Cardiac fibroblast (primary cell): ENCODE results near the gene LRRC4C.

Experiments
- DNase-seq, 2 donors: peaks; one replicate each; pipeline versions ENCODE4 v3.0.0 to v3.0.0-alpha.2; 2010; ENCODE audit warnings: low read depth in 2 of 2
- H3K4me3 ChIP-seq, 2 donors: replicated peaks in 1 of 2; 1 replicate in 1 of 2; 2 replicates in 1 of 2; pipeline ENCODE4 v1.5.1; 2011; ENCODE audit warnings: low read depth in 2 of 2, low read length in 2 of 2, mild to moderate bottlenecking in 2 of 2, moderate library complexity in 1 of 2
- CTCF ChIP-seq: IDR thresholded peaks from one replicate; pipeline ENCODE4 v1.5.1; 2011; ENCODE audit warnings: low read depth, mild to moderate bottlenecking, low read length, inconsistent platforms

Gene LRRC4C

GRCh38 chr11:40642284-40642683 is 817.2 kb downstream of the LRRC4C start:
- no peak for DNase-seq
- no peak overlapping the region for H3K4me3 ChIP-seq
- no peak for TF ChIP-seq CTCF

DNA sequence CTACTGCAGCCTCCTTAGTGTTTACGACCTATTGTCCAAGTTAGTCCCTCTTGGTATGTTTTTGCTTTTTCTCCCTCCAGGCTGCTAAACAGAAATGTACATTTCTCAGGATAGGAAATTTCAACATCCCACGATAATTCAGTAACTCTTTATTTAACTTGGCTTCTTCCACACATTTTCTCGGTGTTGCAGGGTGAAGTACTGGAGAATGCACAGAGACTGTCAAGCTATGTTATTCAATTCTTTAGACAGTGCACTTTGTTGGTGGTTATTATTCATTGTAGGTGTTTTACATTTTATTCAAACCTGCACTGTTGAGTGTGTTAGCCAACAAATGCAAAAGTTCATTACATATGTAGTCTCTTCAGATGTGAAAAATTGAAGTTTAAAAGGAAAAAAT is 839.8 kb downstream of the LRRC4C start:
- DNase-seq: no peak
- no peak overlapping the region for H3K4me3 ChIP-seq
- TF ChIP-seq CTCF: no peak

DNA sequence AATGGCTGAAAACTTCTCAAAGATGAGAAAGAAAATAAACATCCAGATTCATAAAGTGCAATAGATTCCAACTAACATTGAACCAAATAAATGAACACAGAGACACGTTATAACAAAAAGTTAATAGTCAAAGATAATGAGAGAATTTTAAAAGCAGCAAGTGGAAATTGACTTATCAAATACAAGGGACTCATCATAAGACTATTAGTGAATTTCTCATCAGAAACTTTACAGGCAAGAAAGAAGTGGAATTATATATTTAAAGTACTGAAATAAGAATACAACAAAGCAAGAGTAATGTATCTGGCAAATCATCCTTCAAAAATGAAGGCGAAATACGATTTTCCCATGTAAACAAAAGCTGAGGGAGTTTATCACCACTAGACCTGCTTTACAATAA is 852.7 kb downstream of the LRRC4C start:
- no peak for DNase-seq
- H3K4me3 ChIP-seq: no peak overlapping the region
- TF ChIP-seq CTCF: no peak

DNA sequence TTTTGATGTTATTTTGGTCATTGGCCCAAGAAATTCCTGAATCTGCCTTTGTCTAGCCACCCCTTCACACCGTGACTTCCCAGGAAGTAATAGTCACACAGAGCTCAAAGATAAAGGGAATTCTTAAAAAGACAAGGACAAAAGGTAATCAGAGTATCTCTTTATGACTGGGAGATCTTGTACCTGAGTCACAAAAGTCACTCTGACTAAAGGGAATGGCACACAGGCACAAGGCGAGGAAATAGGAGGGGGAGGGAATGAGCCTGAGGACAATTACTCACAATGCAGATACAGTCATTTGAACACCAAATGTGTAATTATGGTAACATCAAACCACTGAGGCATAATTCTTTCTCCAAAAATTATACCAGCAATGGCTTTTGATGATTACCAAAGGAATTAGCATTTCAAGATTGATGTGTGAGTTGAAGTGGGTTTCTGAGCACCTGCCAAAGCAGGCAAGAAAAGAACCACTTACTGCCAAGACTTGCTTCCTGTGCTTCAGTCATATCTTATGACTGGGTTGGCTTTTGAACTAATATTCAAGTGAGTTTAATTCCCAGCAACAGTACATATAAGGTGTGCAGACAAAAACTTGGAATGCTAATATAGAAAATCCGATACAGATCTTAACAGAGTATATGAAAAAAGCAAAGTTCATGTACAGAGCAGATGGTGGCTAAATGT is 856.4 kb downstream of the LRRC4C start:
- DNase-seq: no peak
- no peak for TF ChIP-seq CTCF
- H3K4me3 ChIP-seq: no peak overlapping the region

GRCh38 chr11:40597546-40598113 is 861.8 kb downstream of the LRRC4C start:
- H3K4me3 ChIP-seq: no peak overlapping the region
- no peak for DNase-seq
- no peak for TF ChIP-seq CTCF

DNA sequence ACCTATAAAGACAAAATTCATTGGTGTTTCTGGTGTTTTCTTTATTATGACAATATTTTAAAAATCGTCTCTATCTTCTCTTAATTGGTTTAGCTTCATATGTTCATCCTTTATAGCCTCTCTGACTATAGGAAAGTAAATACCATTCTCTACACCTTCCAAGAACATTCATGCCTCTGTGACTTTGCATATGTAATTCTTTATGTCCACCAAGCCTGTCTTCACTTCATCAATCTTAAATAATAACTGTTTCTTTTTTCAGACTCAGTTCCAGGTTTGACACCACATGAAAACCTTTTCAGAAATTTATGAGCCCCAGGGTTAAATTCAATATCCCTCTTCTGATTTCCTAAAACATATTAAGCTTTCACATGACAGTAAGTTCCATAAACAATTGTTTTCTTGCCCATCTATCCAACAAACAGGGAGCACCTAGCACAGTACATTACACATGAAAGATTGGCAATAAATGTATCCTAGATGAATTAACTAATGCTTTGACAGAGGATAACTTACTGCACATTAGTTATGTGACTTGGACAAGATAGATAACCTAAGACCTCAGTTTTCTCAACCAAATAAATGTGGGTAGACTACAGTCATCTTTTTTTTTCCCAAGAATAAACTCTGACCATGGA is 886.1 kb downstream of the LRRC4C start:
- no peak for TF ChIP-seq CTCF
- DNase-seq: no peak
- H3K4me3 ChIP-seq: no peak overlapping the region
